ENCODE results near the gene MED25. TPM values are rescaled to one million over a fixed set of nuclear protein-coding genes. Genes with fewer than 3 reads are reported as not detected.

The MED25 gene
- total RNA-seq, 4 donors from 2014 or later: 15.2 to 30.5 (median 16.4) TPM

- no peak for TF ChIP-seq CTCF (IDR thresholded peaks at IDR 0.05; ENCODE audit: low read depth)
Measured at GRCh38 chr19:49851456-49852259, 33.6 kb downstream of the MED25 start.

GRCh38 chr19:49852631-49853126 is 34.6 kb downstream of the MED25 start:
- no peak for TF ChIP-seq CTCF (IDR thresholded peaks at IDR 0.05; ENCODE audit: low read depth)

GRCh38 chr19:49853852-49854377 is 35.8 kb downstream of the MED25 start:
- TF ChIP-seq CTCF (IDR thresholded peaks at IDR 0.05; ENCODE audit: low read depth): no peak

- no peak for TF ChIP-seq CTCF (IDR thresholded peaks at IDR 0.05; ENCODE audit: low read depth)
Measured at GRCh38 chr19:49854378-49855263, 36.5 kb downstream of the MED25 start.

- no peak for TF ChIP-seq CTCF (IDR thresholded peaks at IDR 0.05; ENCODE audit: low read depth)
Measured at GRCh38 chr19:49855277-49855675, 37.2 kb downstream of the MED25 start.

- TF ChIP-seq CTCF (IDR thresholded peaks at IDR 0.05; ENCODE audit: low read depth): no peak
Measured at GRCh38 chr19:49855676-49856573, 37.8 kb downstream of the MED25 start.

All from subcutaneous adipose tissue (tissue), 4 donors.